Fibroblast of lung (primary cell): Measurements from ENCODE around the gene OSBP2. TPM values are rescaled to one million over a fixed set of nuclear protein-coding genes. Genes with fewer than 3 reads are reported as not detected.

ENCODE experiments used
- DNase-seq, 2 donors: peaks; one replicate each; pipeline versions ENCODE4 v3.0.0 to v3.0.0-alpha.2; 2010; ENCODE audit warnings: low read depth in 2 of 2
- H2AFZ ChIP-seq: 2 replicates; pipeline ENCODE4 v1.5.1; 2012; ENCODE audit warnings: low read length, control low read depth, inconsistent platforms
- H3K27ac ChIP-seq: 2 replicates; pipeline ENCODE4 v1.5.1; 2011; ENCODE audit warnings: low read length, control low read depth; ENCODE audit not compliant: insufficient read depth
- H3K27me3 ChIP-seq: 2 replicates; pipeline ENCODE4 v1.5.1; 2011; ENCODE audit warnings: mild to moderate bottlenecking, low read length; ENCODE audit not compliant: control insufficient read depth, insufficient read depth
- H3K36me3 ChIP-seq: 2 replicates; pipeline ENCODE4 v1.5.1; 2011; ENCODE audit warnings: low read length; ENCODE audit not compliant: control insufficient read depth, insufficient read depth
- H3K4me1 ChIP-seq: 2 replicates; pipeline ENCODE4 v1.5.1; 2011; ENCODE audit warnings: low read length; ENCODE audit not compliant: control insufficient read depth, insufficient read depth; ENCODE audit errors: extremely low read depth
- H3K4me2 ChIP-seq: 2 replicates; pipeline ENCODE4 v1.5.1; 2011; ENCODE audit warnings: low read length, control low read depth; ENCODE audit not compliant: insufficient read depth; ENCODE audit errors: extremely low read depth
- H3K4me3 ChIP-seq, 4 experiments: fragments of 200-600 bp in 1 of 4; sonication (generic) in 1 of 4; replicated peaks in 1 of 4; 2 replicates each; pipeline ENCODE4 v1.5.1; 2011 to 2016; ENCODE audit warnings: low read length in 4 of 4, low read depth in 3 of 4, mild to moderate bottlenecking in 3 of 4, control low read depth in 2 of 4, inconsistent platforms in 1 of 4, mixed read lengths in 1 of 4; ENCODE audit not compliant: insufficient read depth in 1 of 4; ENCODE audit errors: control extremely low read depth in 1 of 4
- H3K79me2 ChIP-seq: 2 replicates; pipeline ENCODE4 v1.5.1; 2012; ENCODE audit warnings: mild to moderate bottlenecking, low read length, inconsistent platforms; ENCODE audit not compliant: control insufficient read depth, insufficient read depth
- H3K9ac ChIP-seq: 2 replicates; pipeline ENCODE4 v1.5.1; 2011; ENCODE audit warnings: mild to moderate bottlenecking, low read length, control low read depth; ENCODE audit not compliant: insufficient read depth
- H3K9me3 ChIP-seq: 2 replicates; pipeline ENCODE4 v1.5.1; 2012; ENCODE audit warnings: low read depth, low read length; ENCODE audit not compliant: control insufficient read depth, insufficient read depth
- H4K20me1 ChIP-seq: 2 replicates; pipeline ENCODE4 v1.5.1; 2011; ENCODE audit warnings: low read length; ENCODE audit not compliant: control insufficient read depth, insufficient read depth; ENCODE audit errors: extremely low read depth
- EZH2 ChIP-seq: IDR thresholded peaks from 2 replicates; pipeline ENCODE4 v1.5.1; 2012; ENCODE audit warnings: low read length, control low read depth, mild to moderate bottlenecking; ENCODE audit errors: missing control alignments
- polyA plus RNA-seq, 2 donors: library from polyadenylated mRNA; depleted of rRNA in 1 of 2; stranded (reverse) in 1 of 2; unstranded in 1 of 2; fragments of >200 nt; gene quantifications; 2 replicates each; pipeline ENCODE4 v1.2.1, GENCODE V29; 2011 to 2012; ENCODE audit warnings: missing spikeins in 1 of 2
- total RNA-seq: library from RNA; depleted of rRNA; stranded (reverse); fragments of >200 nt; gene quantifications from 2 replicates; pipeline ENCODE4 v1.2.1, GENCODE V29; 2014
- TF ChIP-seq, protein P1 (sequence below), 2 donors: IDR thresholded peaks in 1 of 2; conservative IDR thresholded peaks in 1 of 2; 1 replicate in 1 of 2; 2 replicates in 1 of 2; pipeline ENCODE4 v1.5.1; 2011 to 2012; ENCODE audit warnings: low read length in 2 of 2, control low read depth in 1 of 2, inconsistent platforms in 1 of 2, low read depth in 1 of 2, mild to moderate bottlenecking in 1 of 2

The OSBP2 gene
- total and polyA plus RNA-seq, 2 donors (not counting 1 experiment from before 2014, with no cell fraction given), result 0.40 to 3.8 TPM

DNA sequence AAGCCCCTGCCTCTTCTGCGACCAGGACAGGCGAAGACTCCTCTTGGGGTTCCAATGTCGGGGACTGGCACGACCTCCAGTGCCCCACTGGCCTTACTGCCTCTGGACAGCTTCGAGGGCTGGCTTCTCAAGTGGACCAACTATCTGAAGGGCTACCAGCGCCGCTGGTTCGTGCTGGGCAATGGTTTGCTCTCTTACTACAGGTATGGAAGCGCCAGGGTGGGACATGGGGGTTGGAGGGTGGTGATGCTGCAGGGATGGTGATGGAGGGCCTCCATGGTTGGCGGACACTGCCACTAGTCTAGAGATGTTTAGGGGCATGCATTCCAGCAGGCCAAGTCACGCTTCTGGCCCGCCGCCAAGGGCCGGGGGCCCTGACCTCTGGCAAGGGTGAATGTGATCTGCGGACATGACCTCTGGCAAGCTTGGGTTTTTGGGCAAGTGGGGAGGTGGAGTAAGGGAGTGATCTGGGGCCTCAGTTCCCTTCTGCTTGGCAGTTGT lies 727 bp downstream of the OSBP2 start:
- Histone ChIP-seq H3K4me3 (peak overlapping the region; percentile 11 to 62 (median 52)), H3K36me3 (no peaks in the 10 kb centered on the region), H3K79me2 (no peaks in the 10 kb centered on the region), H3K4me1 (no peaks in the 10 kb centered on the region), H4K20me1 (no peaks in the 10 kb centered on the region), H3K9ac (no peak overlapping the region), H3K9me3 (no peaks in the 10 kb centered on the region), H3K27ac (no peak overlapping the region), H2AFZ (no peak overlapping the region), H3K27me3 (no peaks in the 10 kb centered on the region), H3K4me2 (peak overlapping the region; percentile 90)
- TF ChIP-seq, protein P1, sequence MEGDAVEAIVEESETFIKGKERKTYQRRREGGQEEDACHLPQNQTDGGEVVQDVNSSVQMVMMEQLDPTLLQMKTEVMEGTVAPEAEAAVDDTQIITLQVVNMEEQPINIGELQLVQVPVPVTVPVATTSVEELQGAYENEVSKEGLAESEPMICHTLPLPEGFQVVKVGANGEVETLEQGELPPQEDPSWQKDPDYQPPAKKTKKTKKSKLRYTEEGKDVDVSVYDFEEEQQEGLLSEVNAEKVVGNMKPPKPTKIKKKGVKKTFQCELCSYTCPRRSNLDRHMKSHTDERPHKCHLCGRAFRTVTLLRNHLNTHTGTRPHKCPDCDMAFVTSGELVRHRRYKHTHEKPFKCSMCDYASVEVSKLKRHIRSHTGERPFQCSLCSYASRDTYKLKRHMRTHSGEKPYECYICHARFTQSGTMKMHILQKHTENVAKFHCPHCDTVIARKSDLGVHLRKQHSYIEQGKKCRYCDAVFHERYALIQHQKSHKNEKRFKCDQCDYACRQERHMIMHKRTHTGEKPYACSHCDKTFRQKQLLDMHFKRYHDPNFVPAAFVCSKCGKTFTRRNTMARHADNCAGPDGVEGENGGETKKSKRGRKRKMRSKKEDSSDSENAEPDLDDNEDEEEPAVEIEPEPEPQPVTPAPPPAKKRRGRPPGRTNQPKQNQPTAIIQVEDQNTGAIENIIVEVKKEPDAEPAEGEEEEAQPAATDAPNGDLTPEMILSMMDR (conservative IDR thresholded peaks at IDR 0.05 in 1 of 2, IDR thresholded peaks at IDR 0.05 in 1 of 2; ENCODE audit: low read depth in 1 of 2, low read length in 2 of 2), result no peak
- TF ChIP-seq EZH2, result no peak
- no peak for DNase-seq

DNA sequence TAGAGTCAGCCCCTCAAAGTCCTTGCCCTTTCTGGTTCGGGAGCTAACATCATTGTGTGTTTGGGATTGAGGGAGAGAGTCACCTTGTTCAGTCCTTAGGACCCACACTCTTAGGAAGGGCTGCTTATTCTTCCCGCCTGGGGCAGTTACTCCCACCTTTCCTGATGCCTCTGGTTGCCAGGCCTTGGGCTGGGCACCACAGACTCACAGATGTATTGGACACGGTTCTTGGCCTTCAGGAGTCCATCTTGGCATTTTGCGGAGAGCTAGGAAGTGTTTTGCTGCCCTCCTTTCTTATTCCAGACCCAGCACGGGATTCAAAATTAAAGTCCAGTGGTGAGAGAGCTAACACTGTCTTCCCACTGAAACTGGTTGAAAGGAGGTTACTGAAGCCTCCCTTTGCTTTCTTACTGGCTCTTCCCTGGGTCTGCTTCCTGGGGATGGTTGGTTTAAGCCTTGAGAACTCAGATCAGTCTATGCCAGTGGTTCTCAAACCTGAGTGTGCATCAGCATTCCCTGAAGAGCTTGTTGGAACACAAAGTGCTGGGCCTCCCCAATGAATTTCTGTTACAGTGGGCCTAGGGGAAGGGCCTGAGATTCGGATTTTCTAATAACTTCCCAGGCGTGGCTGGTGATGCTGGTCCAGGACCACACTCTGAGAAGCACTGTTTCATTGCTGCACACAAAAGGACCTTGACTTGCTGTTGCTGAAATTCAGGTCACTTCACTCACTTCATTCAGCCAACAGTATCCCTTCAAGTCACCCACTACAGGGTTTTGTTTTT lies 1.4 kb downstream of the OSBP2 start:
- Histone ChIP-seq H3K4me1 (no peaks in the 10 kb centered on the region), H3K4me3 (no peak overlapping the region), H3K27me3 (no peaks in the 10 kb centered on the region), H3K9me3 (no peaks in the 10 kb centered on the region), H4K20me1 (no peaks in the 10 kb centered on the region), H3K79me2 (no peaks in the 10 kb centered on the region), H3K27ac (no peak overlapping the region), H2AFZ (no peak overlapping the region), H3K4me2 (no peak overlapping the region), H3K36me3 (no peaks in the 10 kb centered on the region), H3K9ac (no peak overlapping the region)
- no peak for DNase-seq
- no peak for TF ChIP-seq EZH2
- TF ChIP-seq, protein P1 (conservative IDR thresholded peaks at IDR 0.05 in 1 of 2, IDR thresholded peaks at IDR 0.05 in 1 of 2; ENCODE audit: low read depth in 1 of 2, low read length in 2 of 2), result no peak

DNA sequence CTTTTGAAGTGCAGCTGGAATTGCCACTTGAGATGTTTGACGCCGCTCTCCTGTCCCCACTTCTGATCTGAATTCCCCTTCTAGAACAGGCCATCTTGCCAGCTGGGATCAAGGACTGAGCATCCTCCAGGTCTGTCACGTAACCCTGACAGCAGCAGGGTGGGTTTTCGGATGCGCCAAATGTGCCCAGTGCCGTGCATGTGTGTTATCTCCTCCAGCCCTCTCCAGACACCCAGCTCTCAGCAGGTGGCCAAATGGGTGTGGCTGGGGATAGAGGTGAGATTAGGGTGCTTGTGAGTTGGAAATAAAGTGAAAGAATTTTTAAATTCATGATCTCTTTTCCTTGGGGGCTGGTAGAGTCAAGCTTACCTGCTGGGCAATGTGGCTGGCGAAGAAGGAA lies 3.3 kb downstream of the OSBP2 start:
- Histone ChIP-seq H3K27ac (no peak overlapping the region), H3K9me3 (no peaks in the 10 kb centered on the region), H3K27me3 (no peaks in the 10 kb centered on the region), H3K9ac (no peak overlapping the region), H3K4me1 (peaks cover 4% of the 10 kb centered on the region), H2AFZ (no peak overlapping the region), H3K4me3 (no peak overlapping the region), H3K79me2 (no peaks in the 10 kb centered on the region), H3K36me3 (no peaks in the 10 kb centered on the region), H3K4me2 (no peak overlapping the region), H4K20me1 (no peaks in the 10 kb centered on the region)
- no peak for DNase-seq
- TF ChIP-seq, protein P1 (conservative IDR thresholded peaks at IDR 0.05 in 1 of 2, IDR thresholded peaks at IDR 0.05 in 1 of 2; ENCODE audit: low read depth in 1 of 2, low read length in 2 of 2), result no peak
- TF ChIP-seq EZH2, result no peak
